Testis (tissue), 3 donors: ENCODE results near the gene CNGA3. TPM values are rescaled to one million over a fixed set of nuclear protein-coding genes. Genes with fewer than 3 reads are reported as not detected.

ENCODE experiments used
- DNase-seq: peaks from one replicate; pipeline ENCODE4 v3.0.0-alpha.2; 2019
- H3K27ac ChIP-seq, 2 donors: fragments of 200-600 bp; sonication (generic); one replicate each; pipeline ENCODE4 v1.5.1; 2019
- H3K27me3 ChIP-seq: fragments of 200-600 bp; sonication (generic); one replicate; pipeline ENCODE4 v1.5.1; 2019
- H3K36me3 ChIP-seq: fragments of 200-600 bp; sonication (generic); one replicate; pipeline ENCODE4 v1.5.1; 2017; ENCODE audit warnings: low read depth; ENCODE audit errors: missing control alignments
- H3K4me1 ChIP-seq: fragments of 200-600 bp; sonication (generic); one replicate; pipeline ENCODE4 v1.5.1; 2019
- H3K4me3 ChIP-seq, 2 donors: fragments of 200-600 bp; sonication (generic); one replicate each; pipeline ENCODE4 v1.5.1; 2017 to 2019
- H3K9me3 ChIP-seq: fragments of 200-600 bp; sonication (generic); one replicate; pipeline ENCODE4 v1.5.1; 2017
- CTCF ChIP-seq, 3 experiments: fragments of 450-650 bp in 2 of 3; fragments of 200-600 bp in 1 of 3; sonication (generic) in 1 of 3; IDR thresholded peaks; one replicate each; pipeline ENCODE4 v1.5.1; 2016 to 2019; ENCODE audit warnings: antibody characterized with exemption in 3 of 3, mild to moderate bottlenecking in 2 of 3, moderate library complexity in 1 of 3
- POLR2A ChIP-seq: fragments of 450-650 bp; IDR thresholded peaks from one replicate; pipeline ENCODE4 v1.6.1; 2017; ENCODE audit warnings: antibody characterized with exemption, mild to moderate bottlenecking, moderate library complexity
- WGBS, 2 donors: methylation state at CpG; one replicate each; pipeline ENCODE4 v1.1.5; 2018; 5-methylcytosine and 5-hydroxymethylcytosine counted together
- intact Hi-C: fragments of 100-400 bp; cut with DNase I; formaldehyde crosslinking; loops from one replicate; pipeline ENCODE4 v1.15.1; 2023; ENCODE audit warnings: low total_unique reads
- polyA plus RNA-seq: library from polyadenylated mRNA; stranded (reverse); fragments of 350-450 nt; fragmentation: Illumina TruSeq; extraction: RNeasy Lipid Tissue Mini Kit (QIAGEN cat#74804); gene quantifications from one replicate; pipeline ENCODE4 v1.2.3, GENCODE V29; 2014; ENCODE audit warnings: low read depth, low replicate concordance; ENCODE audit not compliant: insufficient read depth
- total RNA-seq, 2 donors: library from RNA; depleted of rRNA; stranded (reverse); fragments of >200 nt; gene quantifications; one replicate each; pipeline ENCODE4 v1.2.3, GENCODE V29; 2016

CNGA3 gene
- total and polyA plus RNA-seq, 3 donors from 2014 or later: 0.63 to 1.5 (median 1.1) TPM

- intact Hi-C loops: no loop called here
- no peaks in the 10 kb centered on the region for H3K4me1 ChIP-seq
- WGBS, 2 donors: 82 to 85% methylated on average over 11 of the region's 11 CpGs
- no peaks in the 10 kb centered on the region for H3K36me3 ChIP-seq
- no peaks in the 10 kb centered on the region for H3K27me3 ChIP-seq
- TF ChIP-seq CTCF (IDR thresholded peaks at IDR 0.05): no peak
- no peak for TF ChIP-seq POLR2A
- H3K9me3 ChIP-seq: no peaks in the 10 kb centered on the region
- no peak overlapping the region for H3K27ac ChIP-seq
- no peak for DNase-seq
- H3K4me3 ChIP-seq: no peak overlapping the region
Measured at GRCh38 chr2:98309580-98309979, 36.7 kb upstream of the CNGA3 start.

GRCh38 chr2:98310010-98310409 is 36.2 kb upstream of the CNGA3 start:
- no peak overlapping the region for H3K27ac ChIP-seq
- 71 to 81% methylated on average over 4 of the region's 4 CpGs for WGBS, 2 donors
- no peaks in the 10 kb centered on the region for H3K36me3 ChIP-seq
- no peak for DNase-seq
- intact Hi-C loops: no loop called here
- no peaks in the 10 kb centered on the region for H3K27me3 ChIP-seq
- H3K4me3 ChIP-seq: no peak overlapping the region
- H3K9me3 ChIP-seq: no peaks in the 10 kb centered on the region
- TF ChIP-seq POLR2A (no peak), CTCF (IDR thresholded peaks at IDR 0.05) (no peak)
- no peaks in the 10 kb centered on the region for H3K4me1 ChIP-seq

- intact Hi-C loops: no loop called here
- Histone ChIP-seq H3K4me3 (no peak overlapping the region), H3K36me3 (no peaks in the 10 kb centered on the region), H3K9me3 (no peaks in the 10 kb centered on the region), H3K27ac (no peak overlapping the region), H3K4me1 (no peaks in the 10 kb centered on the region), H3K27me3 (no peaks in the 10 kb centered on the region)
- WGBS, 2 donors: 63 to 71% methylated on average over 3 of the region's 3 CpGs
- DNase-seq: no peak
- no peak for TF ChIP-seq POLR2A
- TF ChIP-seq CTCF (IDR thresholded peaks at IDR 0.05): no peak
Measured at GRCh38 chr2:98311090-98311489, 35.2 kb upstream of the CNGA3 start.

- Histone ChIP-seq H3K9me3 (no peaks in the 10 kb centered on the region), H3K27ac (no peak overlapping the region), H3K36me3 (no peaks in the 10 kb centered on the region), H3K4me3 (peak overlapping the region; percentile 31 to 36), H3K4me1 (no peaks in the 10 kb centered on the region), H3K27me3 (no peaks in the 10 kb centered on the region)
- intact Hi-C loops: no loop called here
- DNase-seq: peak; percentile 60
- 64 to 65% methylated on average over 32 to 33 of the region's 33 CpGs for WGBS, 2 donors
- TF ChIP-seq POLR2A (no peak), CTCF (IDR thresholded peaks at IDR 0.05) (no peak)
Measured at GRCh38 chr2:98311771-98312545, 34.3 kb upstream of the CNGA3 start.
